NCI-H2171 treated with DMSO at 0.1 percent for 48 hours (cell line): ENCODE data around the gene TLE4.

Experiments used
- DNase-seq: peaks from one replicate; lab custom pipeline; 2025; lab: John Stamatoyannopoulos, UW

The TLE4 gene

DNA sequence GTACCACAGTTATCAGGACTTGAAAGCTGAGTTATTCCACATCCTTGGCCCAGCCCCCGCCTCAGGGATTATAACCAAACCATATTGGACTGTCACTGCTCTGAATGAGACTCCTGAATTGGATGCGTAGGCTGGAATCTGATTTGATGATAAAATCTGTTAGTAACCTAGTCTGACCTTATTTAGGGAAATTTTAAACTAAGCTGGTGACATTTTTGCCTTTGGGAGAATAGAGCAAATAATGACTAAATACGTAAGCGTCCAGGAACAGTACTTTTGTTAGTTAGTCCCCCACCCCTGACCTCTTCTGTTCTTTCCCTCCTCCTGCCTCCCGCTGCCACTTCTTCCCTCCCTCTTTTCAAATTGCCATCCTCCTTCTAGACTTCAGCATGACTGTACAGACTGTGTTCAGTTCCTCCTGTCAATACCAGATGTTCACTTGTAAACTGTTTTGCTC lies 92.6 kb downstream of the TLE4 start:
- DNase-seq = peak; percentile 88

DNA sequence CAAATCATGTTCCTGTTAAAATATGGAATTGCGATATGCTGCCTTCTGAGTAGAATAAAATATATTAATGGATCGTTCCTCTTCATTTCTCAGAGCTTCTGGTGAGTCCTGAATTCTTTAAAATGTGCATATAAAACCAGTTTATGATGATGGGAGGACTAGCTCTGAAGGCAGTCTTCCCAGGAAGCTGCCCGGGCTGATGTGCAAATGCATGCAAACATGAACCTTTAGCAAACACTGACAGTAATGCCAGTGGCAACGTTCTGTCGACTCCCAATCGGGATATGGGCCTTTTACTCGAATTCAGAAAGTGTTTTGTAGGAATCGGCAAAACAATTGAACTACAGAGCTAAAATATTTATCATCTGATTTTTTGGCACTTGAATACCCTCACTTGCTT lies 93.6 kb downstream of the TLE4 start:
- no peak for DNase-seq

DNA sequence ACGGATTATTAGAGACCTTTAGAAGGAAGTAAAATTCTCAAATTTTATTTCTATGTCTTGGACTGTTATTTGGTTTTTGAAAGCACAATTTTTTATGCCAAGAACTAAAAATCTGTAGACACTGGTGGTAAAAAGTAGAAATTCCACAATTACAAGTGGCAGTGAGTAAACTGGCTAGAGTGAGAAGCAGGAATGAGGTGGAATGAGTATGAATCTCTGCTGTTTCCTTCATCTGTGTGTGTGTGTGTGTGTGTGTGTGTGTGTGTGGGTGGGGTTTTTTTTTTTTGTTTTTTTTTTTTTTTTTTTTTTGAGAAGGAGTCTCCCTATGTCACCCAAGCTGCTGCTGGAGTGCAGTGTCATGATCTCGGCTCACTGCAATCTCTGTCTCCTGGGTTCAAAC lies 94.2 kb downstream of the TLE4 start:
- no peak for DNase-seq

DNA sequence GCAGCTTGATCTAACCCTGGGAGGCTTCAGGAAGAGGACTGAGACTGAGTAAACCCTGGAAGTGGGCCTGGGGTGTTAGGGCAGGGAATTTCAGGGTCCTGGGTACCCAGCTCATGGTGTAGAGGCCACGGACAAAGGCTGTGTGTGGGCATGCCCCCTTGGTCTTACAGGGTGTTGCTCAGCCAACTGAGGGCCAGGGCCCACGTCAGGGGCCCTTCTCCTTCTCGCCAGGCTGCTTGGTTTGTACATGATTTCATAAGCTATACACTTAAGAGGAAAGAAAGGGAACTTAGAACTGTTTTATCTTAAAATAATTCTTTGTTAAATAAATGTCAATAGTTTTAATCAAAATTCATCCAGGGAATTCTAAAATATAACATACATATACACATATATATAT lies 95.4 kb downstream of the TLE4 start:
- no peak for DNase-seq

DNA sequence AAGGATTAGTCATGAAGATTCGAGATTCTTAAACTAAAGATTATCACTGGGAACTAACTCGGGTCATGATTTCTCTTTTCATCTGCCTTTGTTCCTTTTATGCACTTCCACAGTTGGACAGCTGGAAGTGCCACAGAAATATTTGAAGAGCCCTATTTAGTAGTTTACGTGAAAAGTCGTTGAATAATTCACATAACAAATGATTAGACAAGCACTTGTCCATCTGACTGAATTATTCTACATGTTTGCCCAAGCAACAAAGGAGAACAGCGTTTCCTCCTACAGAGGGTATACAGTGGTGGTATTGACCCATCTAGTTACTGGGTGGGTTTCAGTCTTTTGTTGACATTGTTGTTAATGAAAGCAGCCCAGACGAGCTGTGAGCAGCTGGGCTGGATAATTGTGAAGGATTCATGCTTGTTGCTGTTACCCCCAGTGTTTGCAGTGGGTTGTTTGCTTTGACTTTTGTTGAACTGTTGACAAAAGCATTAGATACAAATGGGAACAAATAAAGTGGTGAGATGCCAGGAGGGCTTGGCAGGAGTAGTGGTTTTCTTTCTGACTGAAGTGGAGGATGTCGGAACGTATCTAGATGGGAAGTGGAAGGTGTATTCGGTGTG lies 96.2 kb downstream of the TLE4 start:
- DNase-seq = peak; percentile 23

DNA sequence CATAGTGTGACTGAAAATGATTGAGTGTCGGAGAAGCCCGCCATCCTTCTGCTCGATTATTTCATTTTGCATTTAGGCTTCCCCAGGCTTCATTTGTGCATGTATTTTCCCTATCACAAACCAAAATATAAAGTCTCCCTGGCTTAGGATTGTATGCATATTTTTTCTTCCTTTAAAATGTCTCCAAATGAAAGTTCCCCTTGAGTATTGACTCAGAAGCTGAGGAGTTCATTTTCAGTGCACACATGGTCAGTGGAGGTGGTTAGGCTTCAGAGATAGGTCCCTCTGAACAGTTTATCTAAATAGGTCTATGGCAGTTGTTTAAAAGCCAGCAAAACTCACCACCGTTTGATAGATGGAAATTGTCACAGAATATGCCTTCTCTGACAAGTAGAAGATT lies 97.2 kb downstream of the TLE4 start:
- DNase-seq = no peak

DNA sequence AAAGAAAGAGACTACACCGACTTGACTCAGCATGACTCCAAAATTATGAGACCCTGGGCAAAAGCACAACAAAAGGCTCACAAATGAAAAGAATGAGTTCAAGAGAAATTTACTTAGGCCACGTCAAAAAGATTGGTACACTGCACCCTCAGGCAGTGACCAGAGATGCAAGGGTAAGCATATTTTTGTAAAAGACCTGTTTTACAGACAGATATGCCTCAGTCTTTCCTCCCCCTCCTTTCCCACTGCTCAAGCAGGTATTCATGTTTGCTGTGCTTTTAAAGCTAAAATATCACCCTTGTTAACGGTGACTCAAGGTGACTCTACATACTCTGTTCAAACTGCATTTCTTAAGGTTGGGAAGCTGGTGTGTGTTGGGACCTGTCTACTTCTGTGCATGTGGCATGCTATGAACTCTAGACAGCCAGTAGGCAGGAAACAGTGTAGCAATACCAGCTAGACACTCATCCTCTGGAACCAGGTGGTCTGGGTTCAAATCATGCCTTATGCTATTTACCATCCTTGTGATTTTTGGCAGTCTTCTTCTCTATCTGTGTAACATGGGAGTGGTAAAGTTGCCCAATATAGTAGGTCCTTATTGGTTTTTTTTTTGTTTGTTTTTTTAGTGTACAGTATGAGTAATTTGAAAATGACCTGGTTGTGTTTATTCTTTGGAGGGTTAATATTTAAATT lies 98.7 kb downstream of the TLE4 start:
- DNase-seq = no peak

DNA sequence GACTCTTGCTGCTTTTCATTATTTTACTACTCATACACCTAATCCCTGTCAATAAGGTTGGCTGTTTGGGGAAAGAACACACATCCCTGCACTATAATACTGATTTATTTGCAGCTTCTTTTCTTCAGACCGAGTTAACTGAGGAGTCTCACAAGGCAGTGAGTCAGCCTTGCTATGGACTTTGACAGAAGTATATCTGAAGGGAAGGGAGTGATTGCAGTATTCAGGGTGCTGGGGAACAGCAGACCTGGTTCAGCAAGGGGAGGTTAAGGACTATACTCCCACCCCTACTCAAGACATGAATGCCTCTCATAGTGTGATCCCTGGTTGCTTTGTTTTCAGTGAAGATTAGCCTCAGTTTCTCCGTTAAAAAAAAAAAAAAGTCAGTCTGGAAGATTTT lies 99.8 kb downstream of the TLE4 start:
- DNase-seq = no peak

DNA sequence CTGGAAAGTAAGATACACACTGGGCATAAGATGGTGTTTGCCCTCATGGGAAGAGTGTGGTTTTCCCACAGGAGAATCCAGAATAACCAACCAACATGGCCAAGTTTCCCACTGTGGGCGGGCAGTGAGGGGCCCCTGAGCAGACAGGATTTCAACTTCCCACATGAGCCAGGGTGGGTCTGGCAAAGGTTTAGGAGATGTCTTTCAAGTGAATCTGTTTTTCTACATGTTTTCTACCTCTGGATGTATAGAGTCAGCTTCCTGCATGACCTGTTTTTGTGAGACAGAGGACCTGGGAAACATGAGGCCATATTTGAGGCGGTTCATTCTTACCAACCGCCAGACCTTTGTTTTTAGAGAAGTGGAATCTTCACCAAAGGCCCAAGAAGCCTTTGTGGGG lies 100.5 kb downstream of the TLE4 start:
- DNase-seq = no peak

DNA sequence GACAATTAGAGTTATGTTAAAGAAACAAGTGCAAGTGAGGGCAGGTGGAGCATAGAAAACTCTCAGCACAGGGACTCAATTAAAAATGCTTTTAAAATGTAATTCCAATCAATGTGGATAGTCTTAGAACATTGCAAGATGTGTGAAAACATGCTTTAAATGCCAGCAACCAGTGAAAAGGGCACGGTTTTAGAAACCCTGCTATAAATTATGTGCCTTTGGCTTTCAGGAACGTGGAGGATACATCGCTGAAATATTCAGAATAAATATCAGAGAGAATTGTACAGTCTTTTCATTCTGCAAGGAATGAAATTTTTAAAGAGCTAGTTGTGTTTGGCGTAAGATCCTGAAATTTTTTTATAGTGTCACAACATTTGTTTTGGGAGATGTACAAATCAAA lies 101.1 kb downstream of the TLE4 start:
- DNase-seq = no peak

DNA sequence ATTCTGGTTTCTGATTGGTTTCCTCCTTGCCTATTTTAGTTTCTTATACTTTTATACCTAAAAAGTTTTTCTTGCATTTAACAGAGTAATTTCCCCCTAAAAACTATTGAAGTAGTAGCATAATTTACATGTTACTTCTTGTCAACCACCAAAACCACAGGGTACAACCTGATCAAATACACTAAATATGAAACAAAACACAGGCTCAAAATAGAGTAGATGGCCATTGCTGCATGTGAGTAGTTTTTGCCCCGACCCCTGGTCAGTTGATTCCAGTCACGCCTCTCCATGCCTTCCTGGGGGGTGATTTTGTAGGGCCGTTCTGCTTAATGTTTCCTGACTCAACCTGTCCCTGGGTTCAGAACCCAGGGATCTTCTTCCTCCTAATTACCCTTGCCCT lies 101.8 kb downstream of the TLE4 start:
- no peak for DNase-seq

DNA sequence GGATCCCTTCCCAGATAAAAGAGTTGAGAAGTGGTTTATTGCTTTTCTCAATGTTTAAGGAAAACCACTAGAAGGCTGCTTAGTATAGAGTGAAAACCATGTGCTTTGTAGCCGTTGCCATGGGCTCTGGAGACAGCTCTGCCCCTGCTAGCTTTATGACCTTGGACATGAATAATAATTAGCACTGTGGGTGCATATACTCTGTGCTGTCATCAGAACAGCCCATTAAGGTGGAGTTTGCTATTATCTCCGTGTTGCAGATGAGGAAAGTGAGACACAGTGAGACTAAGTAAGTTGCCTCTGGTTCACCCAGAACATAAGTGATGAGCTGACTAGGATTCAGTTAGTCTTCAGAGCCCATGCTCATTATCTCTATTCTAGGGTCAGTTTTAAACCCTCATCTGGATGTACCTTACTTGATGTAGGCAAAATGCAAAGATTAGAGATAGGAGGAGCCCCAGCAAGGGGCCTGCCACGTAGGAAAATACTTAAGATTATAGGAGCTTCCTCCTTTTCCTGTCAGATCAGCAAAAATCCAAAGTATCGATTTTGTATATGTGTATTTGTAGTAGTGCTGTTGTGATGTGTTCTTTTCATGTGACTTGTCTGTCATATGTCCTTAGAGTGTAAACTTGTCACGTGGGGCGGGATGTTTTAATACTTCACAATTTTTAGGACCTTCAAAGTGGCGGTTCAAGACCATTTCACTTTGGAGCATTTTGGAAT lies 102.5 kb downstream of the TLE4 start:
- DNase-seq = no peak

DNA sequence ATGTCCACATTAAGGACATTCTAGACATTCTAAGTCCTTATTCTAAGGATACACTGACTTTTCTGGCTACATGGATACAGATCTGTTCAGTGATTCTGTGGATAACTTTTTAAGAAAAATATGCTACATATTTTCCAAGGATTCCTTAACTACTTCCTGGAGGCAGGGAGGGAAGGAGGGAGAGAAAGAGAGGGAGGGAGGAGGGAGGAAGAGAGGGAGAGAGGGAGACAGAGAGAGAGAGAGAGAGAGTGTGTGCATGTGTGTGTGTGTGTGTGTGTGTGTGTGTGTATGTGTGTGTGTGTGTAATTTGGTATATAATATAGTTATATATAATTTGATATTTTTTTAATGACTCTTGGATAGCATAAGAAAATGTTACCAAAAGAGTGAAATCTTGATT lies 109.8 kb downstream of the TLE4 start:
- no peak for DNase-seq

DNA sequence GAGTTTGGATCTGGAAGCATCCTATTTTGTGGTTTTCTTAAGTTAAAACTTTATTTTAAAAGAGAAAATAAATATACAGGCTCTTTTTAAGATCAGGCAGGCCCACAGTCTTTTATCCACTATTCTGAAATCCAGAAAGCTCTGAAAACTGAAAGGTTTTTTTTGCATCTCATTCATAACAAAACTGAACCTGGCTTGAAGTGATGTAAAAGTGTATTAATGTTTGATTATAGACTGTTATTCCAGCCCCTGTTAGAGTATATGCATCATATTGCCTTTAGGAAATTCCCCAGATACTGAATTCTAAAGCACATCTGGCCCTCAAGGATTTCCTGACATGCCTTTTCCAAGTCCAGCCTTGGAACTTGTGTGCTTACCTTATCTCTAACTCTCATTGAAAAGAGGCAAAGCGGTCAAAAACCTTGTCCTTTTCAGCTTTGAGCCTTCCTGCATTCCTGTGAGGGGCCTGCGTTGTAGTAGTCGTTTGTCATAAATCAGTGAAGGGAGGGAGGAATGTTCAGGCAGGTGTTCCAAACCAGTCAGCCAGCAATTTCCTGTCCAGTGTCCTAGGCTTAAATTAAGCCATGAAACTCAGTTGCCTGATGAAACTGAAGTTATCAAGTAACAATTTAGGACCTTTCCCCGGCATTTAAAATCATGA lies 110.4 kb downstream of the TLE4 start:
- no peak for DNase-seq

DNA sequence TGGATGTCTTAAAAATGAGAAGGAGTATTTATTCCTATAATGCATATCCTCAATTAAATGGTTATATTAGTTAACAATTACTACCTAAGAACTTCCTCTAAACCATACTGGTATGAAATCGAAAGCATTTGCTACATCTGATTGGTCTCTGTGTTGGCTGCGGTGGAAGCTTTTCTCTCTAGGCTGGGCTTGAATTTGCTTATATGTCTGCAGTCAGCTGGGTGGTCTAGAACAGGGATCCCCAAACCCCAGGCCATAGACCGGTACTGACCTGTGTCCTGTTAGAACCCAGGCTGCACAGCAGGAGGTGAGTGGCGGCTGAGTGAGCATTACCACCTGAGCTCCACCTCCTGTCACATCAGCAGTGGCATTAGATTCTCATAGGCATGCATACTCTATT lies 112.3 kb downstream of the TLE4 start:
- DNase-seq = no peak

DNA sequence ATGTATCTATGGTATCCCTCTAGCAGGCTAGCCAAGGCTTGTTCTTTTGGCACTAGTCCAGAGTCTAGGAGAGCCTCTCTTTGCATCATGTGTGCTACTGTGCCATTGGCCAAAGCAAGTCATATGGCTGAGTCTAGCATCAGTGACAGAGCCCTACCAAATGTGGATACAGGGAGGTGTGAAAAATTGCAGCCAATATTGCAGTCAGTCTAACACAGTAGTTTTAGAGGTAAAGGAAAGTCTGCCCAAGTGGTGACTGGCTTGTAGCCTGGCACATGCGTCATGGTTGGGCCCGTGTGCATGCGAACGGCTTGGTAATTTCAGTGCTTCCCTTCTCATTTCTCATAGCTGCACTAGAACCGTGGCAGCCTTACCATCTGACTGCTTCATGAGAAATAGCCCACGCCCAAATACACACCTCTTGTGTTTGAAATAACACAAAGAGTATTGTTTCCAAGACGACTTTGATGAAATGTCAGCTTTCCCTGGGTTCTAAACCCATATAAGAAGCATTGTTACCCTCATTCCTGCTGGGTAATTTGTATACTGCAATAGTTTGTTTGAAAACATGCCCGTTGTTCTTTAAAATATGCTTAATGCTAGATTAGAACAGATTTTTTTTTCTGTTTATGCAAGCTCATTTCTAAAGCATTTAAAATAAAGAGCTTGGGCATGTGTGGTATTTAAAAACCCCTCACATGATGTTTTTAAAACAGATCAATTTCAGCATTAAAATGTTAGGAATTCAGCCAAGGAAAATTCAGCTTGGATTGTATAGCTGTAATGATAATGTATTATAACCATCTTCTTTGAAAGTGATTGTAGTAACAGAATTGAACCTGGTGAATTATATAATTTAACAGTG lies 113.2 kb downstream of the TLE4 start:
- DNase-seq = peak; percentile 37

DNA sequence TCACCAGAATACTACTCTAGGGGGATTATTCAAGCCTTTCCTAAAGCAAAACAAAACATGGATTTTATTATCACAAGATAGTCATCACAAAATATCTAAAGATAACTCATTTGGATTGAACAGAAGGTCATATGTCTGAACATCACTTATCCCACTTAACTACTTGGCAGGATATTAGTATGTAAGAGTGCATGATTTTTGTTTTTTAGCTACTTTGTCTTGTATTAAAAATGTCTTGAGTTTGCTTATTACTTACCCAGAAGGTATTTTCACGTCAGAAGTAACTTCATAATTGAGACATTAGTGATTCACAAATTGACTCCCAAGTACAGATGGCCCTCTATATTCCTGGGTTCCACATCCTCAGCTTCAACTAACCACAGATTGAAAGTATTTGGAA lies 113.8 kb downstream of the TLE4 start:
- no peak for DNase-seq

DNA sequence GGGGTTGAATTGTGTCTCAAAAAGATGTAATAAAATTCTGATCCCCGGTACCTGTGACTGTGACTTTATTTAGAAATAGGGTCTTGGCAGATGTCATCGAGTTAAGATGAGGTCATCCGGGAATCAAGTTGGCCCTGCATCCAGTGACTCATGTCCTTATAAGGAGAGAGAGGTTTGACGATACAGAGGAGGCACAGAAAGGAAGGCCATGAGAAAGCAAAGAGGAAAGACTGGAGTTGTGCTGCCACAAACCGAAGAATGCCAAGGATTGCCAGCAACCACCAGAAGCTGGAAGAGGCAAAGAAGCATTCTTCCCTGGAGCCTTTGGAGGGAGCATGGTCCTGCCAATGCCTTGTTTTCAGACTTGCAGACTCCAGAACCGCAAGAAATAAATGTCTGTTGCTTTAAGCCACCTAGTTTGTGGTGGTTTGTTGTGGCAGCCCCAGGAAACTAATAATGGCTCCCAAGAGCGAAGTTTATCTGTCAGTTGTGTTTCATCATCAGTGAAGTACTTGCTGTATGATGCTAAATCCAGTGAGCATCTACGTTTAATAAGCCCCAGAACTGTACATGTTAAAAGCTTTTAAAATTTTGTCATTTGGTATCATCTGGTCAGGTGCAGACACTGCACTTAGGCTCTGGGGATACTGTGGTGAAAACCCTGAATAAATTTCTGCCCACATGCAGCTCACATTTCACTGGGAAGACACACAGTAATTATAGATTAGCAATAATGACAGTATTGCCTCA lies 114.8 kb downstream of the TLE4 start:
- DNase-seq = peak; percentile 31

DNA sequence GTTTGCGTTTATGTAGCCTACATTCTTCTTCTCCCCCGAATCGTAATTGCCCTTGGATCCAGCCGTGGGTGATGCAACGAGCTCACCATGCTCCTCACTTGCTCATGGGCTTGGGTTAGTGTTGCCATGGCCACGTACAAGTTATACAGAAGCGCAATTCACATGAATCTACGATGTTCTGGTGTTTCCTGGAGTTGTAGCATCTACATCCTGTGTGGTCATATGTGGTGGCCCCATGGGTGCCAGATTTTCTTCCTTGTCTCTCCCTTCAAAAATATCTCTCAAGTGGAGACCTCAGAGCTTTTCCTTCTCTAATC lies 115.3 kb downstream of the TLE4 start:
- DNase-seq = no peak

DNA sequence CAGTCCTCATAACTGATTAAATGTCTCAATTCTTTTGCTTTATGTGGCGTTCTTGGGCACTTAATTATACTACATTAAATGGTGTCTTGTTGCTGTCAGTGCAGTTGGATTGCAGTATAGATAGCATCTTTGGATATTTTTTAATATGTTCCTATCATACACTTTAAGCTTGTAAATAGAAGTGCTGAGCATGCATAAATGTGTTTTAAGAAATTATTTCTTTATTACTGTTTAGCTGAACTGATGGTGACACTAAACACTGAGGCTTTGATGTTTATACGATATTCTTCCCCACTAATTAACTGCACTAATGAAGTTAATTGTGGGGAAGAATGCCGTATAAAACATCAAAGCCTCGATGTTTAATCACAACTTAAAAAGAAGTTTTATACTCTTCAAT lies 116.6 kb downstream of the TLE4 start:
- no peak for DNase-seq

DNA sequence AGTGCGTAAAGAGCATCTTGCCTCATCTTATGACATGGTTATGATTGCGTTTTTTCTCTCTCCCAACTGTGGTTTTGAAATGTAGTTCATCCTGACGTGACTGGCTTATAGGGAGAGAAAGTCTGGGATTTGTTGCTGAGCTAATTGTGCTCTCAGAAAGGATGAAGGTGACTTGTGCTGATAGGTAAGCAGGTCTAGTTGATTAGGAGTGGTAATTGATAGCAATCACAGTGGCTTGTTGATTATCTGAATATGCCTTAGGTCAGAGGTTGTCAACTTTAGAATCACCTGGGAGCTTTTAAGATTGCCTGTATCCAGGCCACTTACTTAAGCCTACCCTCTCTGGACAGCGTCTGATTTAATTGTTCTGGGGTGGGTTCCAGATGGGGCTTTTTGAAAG lies 117.8 kb downstream of the TLE4 start:
- no peak for DNase-seq
